ENCODE measurements around the gene UBE2U.

DNA sequence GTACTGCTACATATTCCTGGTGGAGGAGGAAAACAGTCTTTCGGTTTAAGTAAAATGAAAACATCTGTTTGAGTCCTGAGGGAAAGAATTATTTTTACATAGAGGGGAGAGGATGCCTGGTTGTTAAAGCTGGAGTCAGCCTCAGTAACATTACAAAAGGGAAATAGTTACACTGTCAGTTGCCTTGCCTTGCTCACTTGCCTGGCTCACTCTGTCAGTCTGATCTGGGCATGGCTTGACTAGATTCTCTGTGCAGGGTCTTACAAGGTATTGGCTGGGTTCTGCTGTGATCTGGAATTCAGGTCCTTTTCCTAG is 8.4 kb upstream of the UBE2U start:
- TF ChIP-seq, protein P1, sequence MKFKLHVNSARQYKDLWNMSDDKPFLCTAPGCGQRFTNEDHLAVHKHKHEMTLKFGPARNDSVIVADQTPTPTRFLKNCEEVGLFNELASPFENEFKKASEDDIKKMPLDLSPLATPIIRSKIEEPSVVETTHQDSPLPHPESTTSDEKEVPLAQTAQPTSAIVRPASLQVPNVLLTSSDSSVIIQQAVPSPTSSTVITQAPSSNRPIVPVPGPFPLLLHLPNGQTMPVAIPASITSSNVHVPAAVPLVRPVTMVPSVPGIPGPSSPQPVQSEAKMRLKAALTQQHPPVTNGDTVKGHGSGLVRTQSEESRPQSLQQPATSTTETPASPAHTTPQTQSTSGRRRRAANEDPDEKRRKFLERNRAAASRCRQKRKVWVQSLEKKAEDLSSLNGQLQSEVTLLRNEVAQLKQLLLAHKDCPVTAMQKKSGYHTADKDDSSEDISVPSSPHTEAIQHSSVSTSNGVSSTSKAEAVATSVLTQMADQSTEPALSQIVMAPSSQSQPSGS (IDR thresholded peaks at IDR 0.05; ENCODE audit: low read length) = no peak
- TF ChIP-seq IKZF1 (conservative IDR thresholded peaks at IDR 0.05) = no peak
- TF ChIP-seq, protein P2, sequence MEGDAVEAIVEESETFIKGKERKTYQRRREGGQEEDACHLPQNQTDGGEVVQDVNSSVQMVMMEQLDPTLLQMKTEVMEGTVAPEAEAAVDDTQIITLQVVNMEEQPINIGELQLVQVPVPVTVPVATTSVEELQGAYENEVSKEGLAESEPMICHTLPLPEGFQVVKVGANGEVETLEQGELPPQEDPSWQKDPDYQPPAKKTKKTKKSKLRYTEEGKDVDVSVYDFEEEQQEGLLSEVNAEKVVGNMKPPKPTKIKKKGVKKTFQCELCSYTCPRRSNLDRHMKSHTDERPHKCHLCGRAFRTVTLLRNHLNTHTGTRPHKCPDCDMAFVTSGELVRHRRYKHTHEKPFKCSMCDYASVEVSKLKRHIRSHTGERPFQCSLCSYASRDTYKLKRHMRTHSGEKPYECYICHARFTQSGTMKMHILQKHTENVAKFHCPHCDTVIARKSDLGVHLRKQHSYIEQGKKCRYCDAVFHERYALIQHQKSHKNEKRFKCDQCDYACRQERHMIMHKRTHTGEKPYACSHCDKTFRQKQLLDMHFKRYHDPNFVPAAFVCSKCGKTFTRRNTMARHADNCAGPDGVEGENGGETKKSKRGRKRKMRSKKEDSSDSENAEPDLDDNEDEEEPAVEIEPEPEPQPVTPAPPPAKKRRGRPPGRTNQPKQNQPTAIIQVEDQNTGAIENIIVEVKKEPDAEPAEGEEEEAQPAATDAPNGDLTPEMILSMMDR (IDR thresholded peaks at IDR 0.05 in 2 of 3, conservative IDR thresholded peaks at IDR 0.05 in 1 of 3; ENCODE audit: control insufficient read depth in 2 of 3, extremely low read depth in 1 of 3, insufficient read depth in 1 of 3, low read depth in 3 of 3, low read length in 3 of 3) = no peak

Data from GM12878 (cell line).